Lower leg skin (tissue), 4 donors: Measurements from ENCODE around the gene MYO3B. TPM values are rescaled to one million over a fixed set of nuclear protein-coding genes. Genes with fewer than 3 reads are reported as not detected.

ENCODE experiments used
- DNase-seq, 2 donors: peaks; one replicate each; pipeline ENCODE4 v3.0.0-alpha.2; 2019; ENCODE audit warnings: low spot score in 2 of 2
- H3K4me3 ChIP-seq: fragments of 200-600 bp; sonication (generic); 2 replicates; pipeline ENCODE4 v1.5.1; 2017; ENCODE audit warnings: mild to moderate bottlenecking, low read depth; ENCODE audit not compliant: poor library complexity, severe bottlenecking
- POLR2A ChIP-seq, 2 donors: fragments of 450-650 bp; IDR thresholded peaks; one replicate each; pipeline ENCODE4 v1.6.1; 2016 to 2017; ENCODE audit warnings: antibody characterized with exemption in 2 of 2, mild to moderate bottlenecking in 1 of 2, moderate library complexity in 1 of 2
- WGBS, 2 donors: methylation state at CpG; one replicate each; pipeline ENCODE4 v1.1.5; 2018; 5-methylcytosine and 5-hydroxymethylcytosine counted together
- intact Hi-C: fragments of 100-400 bp; cut with DNase I; formaldehyde crosslinking; loops from one replicate; pipeline ENCODE4 v1.15.0; 2023; ENCODE audit warnings: low total_unique reads
- total RNA-seq, 4 donors: library from RNA; depleted of rRNA; stranded (reverse); fragments of >200 nt; gene quantifications; one replicate each; pipeline ENCODE4 v1.1.0, GENCODE V29; 2016
- TF ChIP-seq, protein P1 (sequence below), 3 donors: fragments of 450-650 bp; IDR thresholded peaks; one replicate each; pipeline ENCODE4 v1.5.1; 2016; ENCODE audit warnings: antibody characterized with exemption in 3 of 3, mild to moderate bottlenecking in 3 of 3, moderate library complexity in 2 of 3

MYO3B gene
- total RNA-seq, 4 donors from 2014 or later = 0.17 to 0.81 (median 0.66) TPM

DNA sequence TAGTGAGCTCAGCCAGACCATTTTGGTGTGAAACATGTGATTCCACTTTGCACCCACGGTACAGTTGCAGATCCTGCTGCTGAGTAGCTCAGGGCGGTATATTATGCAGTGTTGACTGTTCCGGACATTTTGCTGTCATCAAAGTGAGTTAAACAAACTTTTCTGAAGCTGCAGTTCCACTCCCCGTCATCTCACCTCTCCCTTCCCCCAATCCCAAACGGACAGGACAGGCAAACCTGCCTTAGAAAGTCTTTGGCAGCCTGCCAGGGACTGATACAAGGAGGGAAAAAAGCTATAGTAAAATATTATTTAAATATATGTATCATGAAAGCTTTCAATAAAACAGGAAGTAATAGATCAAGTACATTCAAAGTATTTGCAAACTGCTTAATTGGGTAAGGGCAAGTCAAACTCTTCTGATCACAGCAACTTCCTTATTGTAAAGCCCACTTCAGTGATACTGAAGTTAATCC lies 501.7 kb downstream of the MYO3B start:
- DNase-seq = no peak
- no peak overlapping the region for H3K4me3 ChIP-seq
- WGBS, 2 donors = 22 to 36% methylated on average over 5 of the region's 5 CpGs
- intact Hi-C loops = no loop called here
- TF ChIP-seq, protein P1, sequence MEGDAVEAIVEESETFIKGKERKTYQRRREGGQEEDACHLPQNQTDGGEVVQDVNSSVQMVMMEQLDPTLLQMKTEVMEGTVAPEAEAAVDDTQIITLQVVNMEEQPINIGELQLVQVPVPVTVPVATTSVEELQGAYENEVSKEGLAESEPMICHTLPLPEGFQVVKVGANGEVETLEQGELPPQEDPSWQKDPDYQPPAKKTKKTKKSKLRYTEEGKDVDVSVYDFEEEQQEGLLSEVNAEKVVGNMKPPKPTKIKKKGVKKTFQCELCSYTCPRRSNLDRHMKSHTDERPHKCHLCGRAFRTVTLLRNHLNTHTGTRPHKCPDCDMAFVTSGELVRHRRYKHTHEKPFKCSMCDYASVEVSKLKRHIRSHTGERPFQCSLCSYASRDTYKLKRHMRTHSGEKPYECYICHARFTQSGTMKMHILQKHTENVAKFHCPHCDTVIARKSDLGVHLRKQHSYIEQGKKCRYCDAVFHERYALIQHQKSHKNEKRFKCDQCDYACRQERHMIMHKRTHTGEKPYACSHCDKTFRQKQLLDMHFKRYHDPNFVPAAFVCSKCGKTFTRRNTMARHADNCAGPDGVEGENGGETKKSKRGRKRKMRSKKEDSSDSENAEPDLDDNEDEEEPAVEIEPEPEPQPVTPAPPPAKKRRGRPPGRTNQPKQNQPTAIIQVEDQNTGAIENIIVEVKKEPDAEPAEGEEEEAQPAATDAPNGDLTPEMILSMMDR (IDR thresholded peaks at IDR 0.05) = no peak
- TF ChIP-seq POLR2A (IDR thresholded peaks at IDR 0.05) = no peak

DNA sequence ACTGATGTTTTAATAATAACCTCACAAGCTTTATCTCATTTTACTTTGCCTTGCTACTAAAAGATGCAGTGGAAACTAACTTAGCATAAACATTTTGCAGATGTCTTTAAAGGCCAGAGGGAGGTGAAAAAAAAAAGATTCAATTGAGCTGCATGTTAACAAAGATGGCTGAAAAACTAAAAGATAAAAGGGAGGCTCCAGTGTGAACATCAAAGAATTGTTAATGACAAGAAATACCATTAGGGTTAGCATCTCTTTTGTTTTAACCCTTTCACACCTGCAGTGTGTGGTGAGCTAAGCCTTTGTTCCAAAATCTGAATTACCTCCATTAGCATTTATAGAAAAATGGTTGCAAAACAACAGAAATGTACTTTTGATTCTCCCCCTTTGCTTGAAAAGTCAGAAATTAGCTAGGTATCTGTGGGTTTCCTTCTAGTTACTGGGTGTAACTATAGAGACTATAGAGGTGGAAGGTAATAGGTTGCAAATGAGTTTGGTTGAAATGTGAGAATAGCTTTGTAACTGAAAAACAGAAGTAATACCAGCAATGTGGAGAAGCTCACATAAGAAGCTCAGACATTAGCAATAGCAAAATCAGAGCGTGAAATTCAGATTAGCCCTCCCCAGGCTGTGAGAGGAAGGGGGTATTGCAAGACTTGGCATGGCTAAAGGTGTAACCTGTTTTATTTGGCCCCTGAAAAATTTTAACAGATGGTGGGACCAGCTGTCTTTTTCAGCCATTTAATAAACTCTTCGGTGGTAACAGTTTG lies 502.4 kb downstream of the MYO3B start:
- intact Hi-C loops = no loop called here
- WGBS, 2 donors = 79 to 84% methylated on average over 2 of the region's 2 CpGs
- DNase-seq = no peak
- no peak overlapping the region for H3K4me3 ChIP-seq
- TF ChIP-seq POLR2A (IDR thresholded peaks at IDR 0.05) = no peak
- TF ChIP-seq, protein P1 (IDR thresholded peaks at IDR 0.05) = no peak

DNA sequence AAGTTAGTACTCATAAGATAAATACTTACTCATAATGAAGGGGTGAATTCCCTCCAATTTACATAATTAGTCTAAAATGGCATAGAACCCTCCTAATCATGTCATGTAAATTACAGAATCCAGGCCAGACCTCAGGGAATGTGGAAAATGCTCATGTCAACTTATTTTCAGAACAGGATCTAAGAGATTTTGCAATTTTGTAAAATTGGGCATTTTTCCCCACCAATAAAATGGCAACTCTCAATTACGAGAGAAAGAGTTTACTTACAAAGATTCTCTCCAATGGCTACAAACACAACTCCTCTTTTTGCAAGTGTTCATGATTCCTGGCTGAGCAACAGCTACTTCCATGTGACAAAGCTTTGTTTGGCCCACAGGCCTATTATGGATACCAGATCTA lies 503.4 kb downstream of the MYO3B start:
- WGBS, 2 donors = 51 to 60% methylated on average over 1 of the region's 1 CpG
- intact Hi-C loops = no loop called here
- no peak for DNase-seq
- H3K4me3 ChIP-seq = no peak overlapping the region
- TF ChIP-seq, protein P1 (IDR thresholded peaks at IDR 0.05) = no peak
- no peak for TF ChIP-seq POLR2A (IDR thresholded peaks at IDR 0.05)

DNA sequence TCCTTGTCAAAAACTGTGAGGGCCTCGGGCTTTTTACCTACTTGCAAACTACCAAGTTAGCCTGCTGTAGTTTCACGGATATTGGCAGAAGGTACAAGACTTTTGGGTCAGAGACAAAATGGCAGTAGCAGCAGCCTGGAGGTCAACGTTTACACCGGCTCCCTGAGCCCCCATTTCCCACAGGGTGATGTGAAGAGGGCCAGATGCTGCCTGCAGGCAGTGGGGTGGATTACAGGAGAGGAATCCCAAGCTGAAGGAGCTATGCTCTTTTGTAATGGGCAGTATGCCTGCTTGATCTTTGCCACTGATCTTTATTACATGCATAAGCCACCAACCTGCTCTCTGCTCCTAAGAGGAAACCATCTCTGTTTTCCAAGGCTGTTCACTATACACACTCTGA lies 507.6 kb downstream of the MYO3B start:
- 58% methylated on average over 4 of the region's 4 CpGs for WGBS, 2 donors
- intact Hi-C loops = no loop called here
- no peak for DNase-seq
- TF ChIP-seq, protein P1 (IDR thresholded peaks at IDR 0.05) = no peak
- no peak for TF ChIP-seq POLR2A (IDR thresholded peaks at IDR 0.05)
- no peak overlapping the region for H3K4me3 ChIP-seq

DNA sequence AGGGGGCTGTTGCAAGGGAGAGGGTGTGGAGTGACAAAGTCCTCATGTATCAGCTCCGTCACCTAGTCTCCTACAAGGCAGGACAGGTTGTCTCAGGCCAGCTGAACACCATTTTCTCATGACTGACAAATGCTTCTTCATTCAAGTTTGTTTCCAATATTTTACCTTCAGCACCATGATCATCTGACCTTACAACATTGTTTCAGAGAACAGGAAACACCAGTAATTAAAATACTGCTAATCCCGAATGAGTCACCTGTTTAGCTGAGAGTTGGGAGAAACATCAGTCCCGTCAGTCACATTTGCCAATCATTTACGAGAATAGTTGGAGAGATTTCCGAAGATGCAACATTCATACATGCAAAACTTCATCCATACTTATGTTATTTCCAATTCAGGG lies 511.5 kb downstream of the MYO3B start:
- 73% methylated on average over 5 of the region's 5 CpGs for WGBS, 2 donors
- no peak for DNase-seq
- H3K4me3 ChIP-seq = no peak overlapping the region
- intact Hi-C loops = no loop called here
- no peak for TF ChIP-seq POLR2A (IDR thresholded peaks at IDR 0.05)
- TF ChIP-seq, protein P1 (IDR thresholded peaks at IDR 0.05) = no peak

DNA sequence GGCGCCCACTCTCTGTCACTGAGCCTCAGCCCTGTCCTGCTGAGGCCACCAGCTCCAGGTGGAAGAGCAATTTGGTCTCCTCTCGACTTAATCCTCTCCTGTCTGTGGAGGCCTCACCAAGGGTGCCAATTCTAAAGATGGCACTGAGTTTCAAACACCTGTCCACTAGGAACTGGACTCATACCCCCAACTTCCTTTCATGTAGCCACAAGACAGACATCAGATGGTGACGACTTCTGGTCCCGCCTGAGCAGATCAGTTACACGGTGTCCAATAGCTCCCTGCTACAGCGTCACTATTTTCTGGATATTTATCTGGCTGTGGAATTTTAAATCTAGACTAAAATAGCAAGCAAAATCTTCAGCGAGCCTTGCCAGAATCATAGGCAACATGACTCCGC lies 512.7 kb downstream of the MYO3B start:
- no peak for DNase-seq
- intact Hi-C loops = no loop called here
- TF ChIP-seq, protein P1 (IDR thresholded peaks at IDR 0.05) = no peak
- TF ChIP-seq POLR2A (IDR thresholded peaks at IDR 0.05) = no peak
- WGBS, 2 donors = 71 to 76% methylated on average over 8 of the region's 8 CpGs
- H3K4me3 ChIP-seq = no peak overlapping the region
